Measurements from ENCODE around the gene SDR42E2.
"Not testable (repeated sequence)": the region's sequence is repeated elsewhere in the genome, so short reads cannot be mapped to it uniquely, and the experiment has no call there.

Gene SDR42E2

GRCh38 chr16:22213236-22213635, 50.9 kb downstream of the SDR42E2 start:
- Histone ChIP-seq H3K4me1 (ENCODE audit: control insufficient read depth, insufficient read depth, low read length) (peaks cover 18% of the 10 kb centered on the region), H3K27me3 (ENCODE audit: control insufficient read depth, insufficient read depth, low read length) (no peaks in the 10 kb centered on the region), H3K4me3 (ENCODE audit: low read length) (no peak overlapping the region), H3K9ac (ENCODE audit: low read length) (no peak overlapping the region), H3K36me3 (ENCODE audit: control insufficient read depth, insufficient read depth, low read length) (peaks cover 2% of the 10 kb centered on the region), H3K27ac (ENCODE audit: low read depth, low read length) (peak overlapping the region; percentile 84)

- no peak overlapping the region for H3K4me3 ChIP-seq (ENCODE audit: low read length)
- no peak overlapping the region for H3K9ac ChIP-seq (ENCODE audit: low read length)
- H3K4me1 ChIP-seq (ENCODE audit: control insufficient read depth, insufficient read depth, low read length) = peaks cover 18% of the 10 kb centered on the region
- peaks cover 2% of the 10 kb centered on the region for H3K36me3 ChIP-seq (ENCODE audit: control insufficient read depth, insufficient read depth, low read length)
- no peaks in the 10 kb centered on the region for H3K27me3 ChIP-seq (ENCODE audit: control insufficient read depth, insufficient read depth, low read length)
- H3K27ac ChIP-seq (ENCODE audit: low read depth, low read length) = peak overlapping the region; percentile 84
These were observed 51.5 kb downstream of the SDR42E2 start for GRCh38 chr16:22213801-22214200.

GRCh38 chr16:22214402-22214801, 52.1 kb downstream of the SDR42E2 start:
- Histone ChIP-seq H3K4me1 (ENCODE audit: control insufficient read depth, insufficient read depth, low read length) (peaks cover 18% of the 10 kb centered on the region), H3K27me3 (ENCODE audit: control insufficient read depth, insufficient read depth, low read length) (no peaks in the 10 kb centered on the region), H3K4me3 (ENCODE audit: low read length) (no peak overlapping the region), H3K36me3 (ENCODE audit: control insufficient read depth, insufficient read depth, low read length) (peaks cover 2% of the 10 kb centered on the region), H3K9ac (ENCODE audit: low read length) (no peak overlapping the region), H3K27ac (ENCODE audit: low read depth, low read length) (no peak overlapping the region)

GRCh38 chr16:22214889-22215288, 52.6 kb downstream of the SDR42E2 start:
- Histone ChIP-seq H3K4me1 (ENCODE audit: control insufficient read depth, insufficient read depth, low read length) (peaks cover 20% of the 10 kb centered on the region), H3K4me3 (ENCODE audit: low read length) (no peak overlapping the region), H3K27me3 (ENCODE audit: control insufficient read depth, insufficient read depth, low read length) (no peaks in the 10 kb centered on the region), H3K9ac (ENCODE audit: low read length) (no peak overlapping the region), H3K27ac (ENCODE audit: low read depth, low read length) (no peak overlapping the region), H3K36me3 (ENCODE audit: control insufficient read depth, insufficient read depth, low read length) (peaks cover 2% of the 10 kb centered on the region)

- no peak overlapping the region for H3K4me3 ChIP-seq (ENCODE audit: low read length)
- peaks cover 14% of the 10 kb centered on the region for H3K4me1 ChIP-seq (ENCODE audit: control insufficient read depth, insufficient read depth, low read length)
- H3K36me3 ChIP-seq (ENCODE audit: control insufficient read depth, insufficient read depth, low read length) = peaks cover 2% of the 10 kb centered on the region
- H3K27me3 ChIP-seq (ENCODE audit: control insufficient read depth, insufficient read depth, low read length) = no peaks in the 10 kb centered on the region
- no peak overlapping the region for H3K9ac ChIP-seq (ENCODE audit: low read length)
- H3K27ac ChIP-seq (ENCODE audit: low read depth, low read length) = no peak overlapping the region
These were observed 54.0 kb downstream of the SDR42E2 start for GRCh38 chr16:22216191-22216831.

GRCh38 chr16:22216832-22217225, 54.5 kb downstream of the SDR42E2 start:
- not testable (repeated sequence) for H3K27ac ChIP-seq (ENCODE audit: low read depth, low read length); H3K27me3 ChIP-seq (ENCODE audit: control insufficient read depth, insufficient read depth, low read length); H3K36me3 ChIP-seq (ENCODE audit: control insufficient read depth, insufficient read depth, low read length); H3K4me3 ChIP-seq (ENCODE audit: low read length); H3K9ac ChIP-seq (ENCODE audit: low read length)
- H3K4me1 ChIP-seq (ENCODE audit: control insufficient read depth, insufficient read depth, low read length) = peaks cover 13% of the 10 kb centered on the region

GRCh38 chr16:22217890-22218730, 55.8 kb downstream of the SDR42E2 start:
- Histone ChIP-seq H3K4me3 (ENCODE audit: low read length) (no peak overlapping the region), H3K4me1 (ENCODE audit: control insufficient read depth, insufficient read depth, low read length) (peaks cover 7% of the 10 kb centered on the region), H3K27me3 (ENCODE audit: control insufficient read depth, insufficient read depth, low read length) (no peaks in the 10 kb centered on the region), H3K9ac (ENCODE audit: low read length) (no peak overlapping the region), H3K36me3 (ENCODE audit: control insufficient read depth, insufficient read depth, low read length) (peaks cover 2% of the 10 kb centered on the region), H3K27ac (ENCODE audit: low read depth, low read length) (no peak overlapping the region)

GRCh38 chr16:22219389-22220068, 57.2 kb downstream of the SDR42E2 start:
- Histone ChIP-seq H3K4me3 (ENCODE audit: low read length) (no peak overlapping the region), H3K36me3 (ENCODE audit: control insufficient read depth, insufficient read depth, low read length) (no peaks in the 10 kb centered on the region), H3K9ac (ENCODE audit: low read length) (no peak overlapping the region), H3K27ac (ENCODE audit: low read depth, low read length) (peak overlapping the region; percentile 25), H3K27me3 (ENCODE audit: control insufficient read depth, insufficient read depth, low read length) (no peaks in the 10 kb centered on the region), H3K4me1 (ENCODE audit: control insufficient read depth, insufficient read depth, low read length) (peaks cover 4% of the 10 kb centered on the region)

GRCh38 chr16:22220069-22220440, 57.7 kb downstream of the SDR42E2 start:
- Histone ChIP-seq H3K27me3 (ENCODE audit: control insufficient read depth, insufficient read depth, low read length) (no peaks in the 10 kb centered on the region), H3K36me3 (ENCODE audit: control insufficient read depth, insufficient read depth, low read length) (no peaks in the 10 kb centered on the region), H3K9ac (ENCODE audit: low read length) (no peak overlapping the region), H3K4me1 (ENCODE audit: control insufficient read depth, insufficient read depth, low read length) (peaks cover 4% of the 10 kb centered on the region), H3K27ac (ENCODE audit: low read depth, low read length) (peak overlapping the region; percentile 25), H3K4me3 (ENCODE audit: low read length) (no peak overlapping the region)

- H3K36me3 ChIP-seq (ENCODE audit: control insufficient read depth, insufficient read depth, low read length) = peaks cover 3% of the 10 kb centered on the region
- H3K4me3 ChIP-seq (ENCODE audit: low read length) = no peak overlapping the region
These were observed 58.4 kb downstream of the SDR42E2 start for GRCh38 chr16:22220714-22221113.

GRCh38 chr16:22222006-22222405, 59.7 kb downstream of the SDR42E2 start:
- H3K27ac ChIP-seq (ENCODE audit: low read depth, low read length) = no peak overlapping the region
- no peak overlapping the region for H3K9ac ChIP-seq (ENCODE audit: low read length)
- H3K4me3 ChIP-seq (ENCODE audit: low read length) = no peak overlapping the region
- peaks cover 5% of the 10 kb centered on the region for H3K36me3 ChIP-seq (ENCODE audit: control insufficient read depth, insufficient read depth, low read length)
- peaks cover 4% of the 10 kb centered on the region for H3K4me1 ChIP-seq (ENCODE audit: control insufficient read depth, insufficient read depth, low read length)
- no peaks in the 10 kb centered on the region for H3K27me3 ChIP-seq (ENCODE audit: control insufficient read depth, insufficient read depth, low read length)

More at GRCh38 chr16:22220714-22221113, 58.4 kb downstream of the SDR42E2 start:
- Histone ChIP-seq H3K9ac (ENCODE audit: low read length) (no peak overlapping the region), H3K4me1 (ENCODE audit: control insufficient read depth, insufficient read depth, low read length) (peaks cover 4% of the 10 kb centered on the region), H3K27ac (ENCODE audit: low read depth, low read length) (no peak overlapping the region), H3K27me3 (ENCODE audit: control insufficient read depth, insufficient read depth, low read length) (no peaks in the 10 kb centered on the region)

- H3K36me3 ChIP-seq (ENCODE audit: control insufficient read depth, insufficient read depth, low read length) = peaks cover 5% of the 10 kb centered on the region
- no peaks in the 10 kb centered on the region for H3K27me3 ChIP-seq (ENCODE audit: control insufficient read depth, insufficient read depth, low read length)
- no peak overlapping the region for H3K4me3 ChIP-seq (ENCODE audit: low read length)
- H3K4me1 ChIP-seq (ENCODE audit: control insufficient read depth, insufficient read depth, low read length) = peaks cover 4% of the 10 kb centered on the region
- no peak overlapping the region for H3K9ac ChIP-seq (ENCODE audit: low read length)
- no peak overlapping the region for H3K27ac ChIP-seq (ENCODE audit: low read depth, low read length)
These were observed 60.7 kb downstream of the SDR42E2 start for GRCh38 chr16:22222998-22223397.
